ENCODE measurements around the gene PRSS22. TPM values are rescaled to one million over a fixed set of nuclear protein-coding genes. Genes with fewer than 3 reads are reported as not detected.
A peak's percentile ranks its signal among the peaks of the same experiment; 100 is the strongest.

Gene PRSS22
- total and polyA plus RNA-seq, 4 donors: 0.17 TPM; not detected in 3

GRCh38 chr16:2829501-2830354 lies 28.2 kb downstream of the PRSS22 start, which contains the start of gene ZG16B:
ZG16B (plus strand) TSS chr16:2830303; CDS start chr16:2830442, 139 bp downstream.
- Histone ChIP-seq H3K4me1 (ENCODE audit: control insufficient read depth, insufficient read depth, low read length) (peaks cover 10% of the 10 kb centered on the region), H3K27me3 (ENCODE audit: control insufficient read depth, insufficient read depth, low read length) (peaks cover 5% of the 10 kb centered on the region), H3K9me3 (ENCODE audit: control insufficient read depth, insufficient read depth, low read length) (no peaks in the 10 kb centered on the region), H3K36me3 (ENCODE audit: control insufficient read depth, insufficient read depth, low read length) (no peaks in the 10 kb centered on the region), H3K27ac (ENCODE audit: low read depth, low read length) (no peak within 1 kb of the TSS), H3K4me3 (ENCODE audit: low read depth, low read length) (no peak within 1 kb of the TSS)
- no peak for DNase-seq (ENCODE audit: low read depth in 4 of 6, low spot score in 6 of 6)
- 78% methylated on average over 30 of the region's 32 CpGs for WGBS (ENCODE audit: insufficient coverage)

GRCh38 chr16:2828876-2829430 lies 29.0 kb downstream of the PRSS22 start:
- DNase-seq (ENCODE audit: low read depth in 4 of 6, low spot score in 6 of 6): no peak
- WGBS (ENCODE audit: insufficient coverage): 88% methylated on average over 15 of the region's 17 CpGs

DNA sequence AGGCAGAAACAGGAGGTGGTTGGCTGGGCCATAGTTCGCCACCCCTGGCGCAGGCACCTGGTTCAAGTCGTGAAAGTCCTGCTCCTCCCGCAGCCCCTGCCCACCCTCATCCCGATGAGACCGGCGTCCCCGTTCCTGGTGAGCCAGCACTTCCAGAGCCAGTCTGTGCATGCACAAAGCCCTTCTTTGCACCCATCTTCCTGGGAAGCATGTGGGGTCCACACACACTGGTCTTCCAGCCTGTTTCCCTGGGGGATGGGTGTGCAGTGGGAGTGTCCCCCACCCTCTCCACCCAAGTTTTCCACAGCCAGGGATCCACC lies 29.5 kb downstream of the PRSS22 start:
- peaks cover 5% of the 10 kb centered on the region for H3K27me3 ChIP-seq (ENCODE audit: control insufficient read depth, insufficient read depth, low read length)
- H3K9me3 ChIP-seq (ENCODE audit: control insufficient read depth, insufficient read depth, low read length): no peaks in the 10 kb centered on the region
- DNase-seq (ENCODE audit: low read depth in 4 of 6, low spot score in 6 of 6): no peak
- H3K36me3 ChIP-seq (ENCODE audit: control insufficient read depth, insufficient read depth, low read length): no peaks in the 10 kb centered on the region
- no peak overlapping the region for H3K27ac ChIP-seq (ENCODE audit: low read depth, low read length)
- peaks cover 10% of the 10 kb centered on the region for H3K4me1 ChIP-seq (ENCODE audit: control insufficient read depth, insufficient read depth, low read length)
- WGBS (ENCODE audit: insufficient coverage): 86% methylated on average over 8 of the region's 8 CpGs
- no peak overlapping the region for H3K4me3 ChIP-seq (ENCODE audit: low read depth, low read length)

More at GRCh38 chr16:2828876-2829430, 29.0 kb downstream of the PRSS22 start:
- Histone ChIP-seq H3K27ac (ENCODE audit: low read depth, low read length) (no peak overlapping the region), H3K9me3 (ENCODE audit: control insufficient read depth, insufficient read depth, low read length) (no peaks in the 10 kb centered on the region), H3K4me3 (ENCODE audit: low read depth, low read length) (no peak overlapping the region), H3K4me1 (ENCODE audit: control insufficient read depth, insufficient read depth, low read length) (peaks cover 10% of the 10 kb centered on the region), H3K36me3 (ENCODE audit: control insufficient read depth, insufficient read depth, low read length) (no peaks in the 10 kb centered on the region), H3K27me3 (ENCODE audit: control insufficient read depth, insufficient read depth, low read length) (peaks cover 5% of the 10 kb centered on the region)

DNA sequence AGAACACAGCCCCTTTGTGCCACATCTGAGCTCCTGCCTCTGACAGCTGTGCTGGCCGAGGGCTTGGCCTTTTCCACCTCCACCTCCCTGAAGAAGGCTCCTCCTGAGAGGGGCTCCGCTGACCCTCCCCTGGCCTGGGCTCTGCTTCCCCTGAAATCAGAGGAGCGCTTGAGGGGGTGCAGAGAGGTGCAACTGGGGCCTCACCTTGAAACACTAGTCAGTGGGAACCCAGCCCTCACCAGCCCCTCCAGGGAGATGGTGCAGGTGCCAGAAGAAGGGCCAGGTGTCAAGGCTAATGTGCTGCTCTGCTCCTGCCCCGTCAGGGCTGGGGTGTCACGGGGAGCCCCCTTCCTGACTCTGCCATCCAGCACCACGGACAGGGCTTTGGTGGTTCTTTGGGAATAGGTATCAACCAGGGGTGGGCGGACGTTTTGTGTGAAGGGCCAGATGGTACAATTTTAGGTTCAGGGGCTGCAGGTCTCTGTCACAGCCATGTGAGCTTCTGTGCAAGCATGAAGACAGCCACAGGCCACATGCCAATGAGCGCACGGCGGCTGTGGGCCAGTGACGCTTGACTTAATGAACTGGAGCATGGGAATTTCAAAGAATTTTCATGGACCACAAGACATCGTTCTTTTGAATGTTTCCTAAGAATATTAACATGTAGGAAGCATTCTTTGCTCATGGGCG lies 30.0 kb downstream of the PRSS22 start:
- WGBS (ENCODE audit: insufficient coverage): 66% methylated on average over 12 of the region's 14 CpGs
- Histone ChIP-seq H3K9me3 (ENCODE audit: control insufficient read depth, insufficient read depth, low read length) (no peaks in the 10 kb centered on the region), H3K4me1 (ENCODE audit: control insufficient read depth, insufficient read depth, low read length) (peaks cover 10% of the 10 kb centered on the region), H3K27me3 (ENCODE audit: control insufficient read depth, insufficient read depth, low read length) (peaks cover 4% of the 10 kb centered on the region), H3K4me3 (ENCODE audit: low read depth, low read length) (no peak overlapping the region), H3K27ac (ENCODE audit: low read depth, low read length) (no peak overlapping the region), H3K36me3 (ENCODE audit: control insufficient read depth, insufficient read depth, low read length) (no peaks in the 10 kb centered on the region)
- no peak for DNase-seq (ENCODE audit: low read depth in 4 of 6, low spot score in 6 of 6)

DNA sequence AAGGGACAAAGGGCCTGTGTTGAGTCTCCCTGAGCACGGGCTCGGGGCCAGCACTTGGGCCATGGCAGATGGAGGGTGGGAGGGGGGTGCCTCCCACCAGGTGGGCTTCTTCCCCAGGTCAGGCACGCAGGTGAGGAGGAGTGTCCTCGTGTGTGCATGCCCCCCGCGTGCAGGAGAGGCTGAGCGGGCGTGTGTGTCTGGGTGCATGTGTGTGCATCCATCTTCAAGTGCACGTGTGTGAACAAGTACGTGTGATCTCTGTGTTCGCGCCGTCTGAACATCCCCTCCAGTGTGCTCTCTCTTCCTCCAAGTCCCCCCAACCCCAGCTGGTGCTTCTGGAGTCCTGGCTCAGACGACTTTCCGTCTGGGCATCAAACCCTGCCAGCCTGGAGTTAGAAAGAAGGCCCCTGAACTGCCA lies 30.6 kb downstream of the PRSS22 start:
- WGBS (ENCODE audit: insufficient coverage): 72% methylated on average over 14 of the region's 15 CpGs
- Histone ChIP-seq H3K36me3 (ENCODE audit: control insufficient read depth, insufficient read depth, low read length) (no peaks in the 10 kb centered on the region), H3K27me3 (ENCODE audit: control insufficient read depth, insufficient read depth, low read length) (no peaks in the 10 kb centered on the region), H3K9me3 (ENCODE audit: control insufficient read depth, insufficient read depth, low read length) (no peaks in the 10 kb centered on the region), H3K27ac (ENCODE audit: low read depth, low read length) (no peak overlapping the region), H3K4me1 (ENCODE audit: control insufficient read depth, insufficient read depth, low read length) (peaks cover 10% of the 10 kb centered on the region), H3K4me3 (ENCODE audit: low read depth, low read length) (no peak overlapping the region)
- peak in 1 of 6 donors; percentile 61 for DNase-seq (ENCODE audit: low read depth in 4 of 6, low spot score in 6 of 6)

DNA sequence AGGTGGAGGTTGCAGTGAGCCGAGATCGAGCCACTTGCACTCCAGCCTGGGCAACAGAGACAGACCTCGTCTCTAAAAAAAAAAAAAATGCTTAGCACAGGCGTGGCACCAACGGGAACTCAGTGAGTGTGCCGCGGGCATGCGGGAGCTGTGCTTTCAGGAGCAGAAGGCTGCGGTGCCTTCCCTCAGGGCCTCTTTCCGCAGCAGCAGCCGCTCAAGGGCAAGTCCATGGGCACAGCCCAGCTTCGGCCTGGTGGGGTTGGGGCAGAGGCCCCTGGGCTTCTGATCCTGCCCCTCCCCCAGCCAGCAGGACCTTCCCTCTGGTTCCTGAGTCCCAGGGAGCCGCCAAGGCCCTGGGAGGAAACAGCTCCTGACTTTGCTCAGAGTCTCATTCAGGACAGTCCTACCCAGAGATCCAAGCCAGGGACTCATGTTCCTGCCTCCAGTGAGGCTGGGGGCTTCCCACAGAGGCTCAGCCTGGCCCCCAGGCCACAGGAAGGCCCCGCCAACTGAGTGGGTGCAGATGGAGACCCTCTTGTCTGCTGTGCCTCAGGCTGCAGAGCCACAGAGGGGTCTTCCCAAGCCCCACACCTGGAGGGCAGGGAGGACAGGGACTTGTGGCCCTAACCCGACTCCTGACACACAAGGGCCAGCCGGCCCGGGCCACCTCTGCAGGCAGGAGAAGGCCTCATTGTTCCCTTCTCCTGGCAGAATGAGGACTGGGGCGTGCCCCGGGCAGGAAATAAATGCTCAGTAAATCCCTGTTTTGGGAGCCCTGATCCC lies 31.2 kb downstream of the PRSS22 start:
- 71% methylated on average over 18 of the region's 19 CpGs for WGBS (ENCODE audit: insufficient coverage)
- H3K4me1 ChIP-seq (ENCODE audit: control insufficient read depth, insufficient read depth, low read length): peaks cover 10% of the 10 kb centered on the region
- no peaks in the 10 kb centered on the region for H3K36me3 ChIP-seq (ENCODE audit: control insufficient read depth, insufficient read depth, low read length)
- H3K27me3 ChIP-seq (ENCODE audit: control insufficient read depth, insufficient read depth, low read length): peaks cover 3% of the 10 kb centered on the region
- no peaks in the 10 kb centered on the region for H3K9me3 ChIP-seq (ENCODE audit: control insufficient read depth, insufficient read depth, low read length)
- no peak for DNase-seq (ENCODE audit: low read depth in 4 of 6, low spot score in 6 of 6)
- H3K4me3 ChIP-seq (ENCODE audit: low read depth, low read length): no peak overlapping the region
- H3K27ac ChIP-seq (ENCODE audit: low read depth, low read length): no peak overlapping the region

- DNase-seq (ENCODE audit: low read depth in 4 of 6, low spot score in 6 of 6): no peak
- peaks cover 4% of the 10 kb centered on the region for H3K27me3 ChIP-seq (ENCODE audit: control insufficient read depth, insufficient read depth, low read length)
- no peak overlapping the region for H3K27ac ChIP-seq (ENCODE audit: low read depth, low read length)
- no peak overlapping the region for H3K4me3 ChIP-seq (ENCODE audit: low read depth, low read length)
- peaks cover 10% of the 10 kb centered on the region for H3K4me1 ChIP-seq (ENCODE audit: control insufficient read depth, insufficient read depth, low read length)
- no peaks in the 10 kb centered on the region for H3K9me3 ChIP-seq (ENCODE audit: control insufficient read depth, insufficient read depth, low read length)
- 77% methylated on average over 7 of the region's 11 CpGs for WGBS (ENCODE audit: insufficient coverage)
- no peaks in the 10 kb centered on the region for H3K36me3 ChIP-seq (ENCODE audit: control insufficient read depth, insufficient read depth, low read length)
These were observed 32.1 kb downstream of the PRSS22 start for GRCh38 chr16:2825906-2826305.

- H3K4me1 ChIP-seq (ENCODE audit: control insufficient read depth, insufficient read depth, low read length): peaks cover 10% of the 10 kb centered on the region
- H3K4me3 ChIP-seq (ENCODE audit: low read depth, low read length): no peak overlapping the region
- DNase-seq (ENCODE audit: low read depth in 4 of 6, low spot score in 6 of 6): no peak
- H3K36me3 ChIP-seq (ENCODE audit: control insufficient read depth, insufficient read depth, low read length): no peaks in the 10 kb centered on the region
- WGBS (ENCODE audit: insufficient coverage): 80% methylated on average over 15 of the region's 26 CpGs
- no peak overlapping the region for H3K27ac ChIP-seq (ENCODE audit: low read depth, low read length)
- H3K27me3 ChIP-seq (ENCODE audit: control insufficient read depth, insufficient read depth, low read length): peaks cover 4% of the 10 kb centered on the region
- H3K9me3 ChIP-seq (ENCODE audit: control insufficient read depth, insufficient read depth, low read length): no peaks in the 10 kb centered on the region
These were observed 32.8 kb downstream of the PRSS22 start for GRCh38 chr16:2825049-2825742.

- Histone ChIP-seq H3K4me1 (ENCODE audit: control insufficient read depth, insufficient read depth, low read length) (peaks cover 10% of the 10 kb centered on the region), H3K4me3 (ENCODE audit: low read depth, low read length) (no peak overlapping the region), H3K9me3 (ENCODE audit: control insufficient read depth, insufficient read depth, low read length) (no peaks in the 10 kb centered on the region), H3K36me3 (ENCODE audit: control insufficient read depth, insufficient read depth, low read length) (no peaks in the 10 kb centered on the region), H3K27me3 (ENCODE audit: control insufficient read depth, insufficient read depth, low read length) (peaks cover 4% of the 10 kb centered on the region), H3K27ac (ENCODE audit: low read depth, low read length) (no peak overlapping the region)
- 81% methylated on average over 10 of the region's 10 CpGs for WGBS (ENCODE audit: insufficient coverage)
- DNase-seq (ENCODE audit: low read depth in 4 of 6, low spot score in 6 of 6): no peak
These were observed 33.3 kb downstream of the PRSS22 start for GRCh38 chr16:2824626-2825025.

Measured in spinal cord (tissue), 10 donors.